ENCODE measurements around the gene SKA2.

DNA sequence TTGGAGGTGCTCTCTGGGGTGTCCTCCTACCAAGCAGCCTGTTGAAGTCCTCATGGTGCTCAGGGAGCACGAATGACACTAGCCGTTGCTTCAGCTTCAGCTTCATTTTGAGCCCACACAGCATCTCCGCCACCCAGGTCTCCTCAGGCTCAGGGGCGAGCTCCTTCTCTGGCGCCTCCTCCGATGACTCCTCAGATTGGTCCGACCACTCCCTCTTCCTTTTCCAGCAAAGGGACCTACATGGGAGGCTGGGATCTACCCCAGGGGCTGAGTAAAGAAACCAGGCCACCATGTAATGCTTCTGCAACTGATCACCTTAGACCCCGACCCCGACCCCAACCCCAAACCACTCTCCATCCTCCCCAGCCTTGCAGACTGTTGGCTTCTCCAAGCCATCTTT lies 26.5 kb upstream of the SKA2 start:
- TF ChIP-seq, protein P1, sequence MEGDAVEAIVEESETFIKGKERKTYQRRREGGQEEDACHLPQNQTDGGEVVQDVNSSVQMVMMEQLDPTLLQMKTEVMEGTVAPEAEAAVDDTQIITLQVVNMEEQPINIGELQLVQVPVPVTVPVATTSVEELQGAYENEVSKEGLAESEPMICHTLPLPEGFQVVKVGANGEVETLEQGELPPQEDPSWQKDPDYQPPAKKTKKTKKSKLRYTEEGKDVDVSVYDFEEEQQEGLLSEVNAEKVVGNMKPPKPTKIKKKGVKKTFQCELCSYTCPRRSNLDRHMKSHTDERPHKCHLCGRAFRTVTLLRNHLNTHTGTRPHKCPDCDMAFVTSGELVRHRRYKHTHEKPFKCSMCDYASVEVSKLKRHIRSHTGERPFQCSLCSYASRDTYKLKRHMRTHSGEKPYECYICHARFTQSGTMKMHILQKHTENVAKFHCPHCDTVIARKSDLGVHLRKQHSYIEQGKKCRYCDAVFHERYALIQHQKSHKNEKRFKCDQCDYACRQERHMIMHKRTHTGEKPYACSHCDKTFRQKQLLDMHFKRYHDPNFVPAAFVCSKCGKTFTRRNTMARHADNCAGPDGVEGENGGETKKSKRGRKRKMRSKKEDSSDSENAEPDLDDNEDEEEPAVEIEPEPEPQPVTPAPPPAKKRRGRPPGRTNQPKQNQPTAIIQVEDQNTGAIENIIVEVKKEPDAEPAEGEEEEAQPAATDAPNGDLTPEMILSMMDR (IDR thresholded peaks at IDR 0.05) = no peak
- no peak for TF ChIP-seq POLR2A (IDR thresholded peaks at IDR 0.05)
- TF ChIP-seq POLR2AphosphoS5 (IDR thresholded peaks at IDR 0.05) = no peak
